Ishikawa (cell line): ENCODE results near the gene RHBDL3.

Source experiments
- CEBPB ChIP-seq: IDR thresholded peaks from 2 replicates; pipeline ENCODE4 v1.6.1; 2012
- CREB1 ChIP-seq: IDR thresholded peaks from 2 replicates; pipeline ENCODE4 v1.6.1; 2012; ENCODE audit warnings: low read depth
- EGR1 ChIP-seq: IDR thresholded peaks from 2 replicates; pipeline ENCODE4 v1.6.1; 2012
- EP300 ChIP-seq: IDR thresholded peaks from 2 replicates; pipeline ENCODE4 v1.6.1; 2012; ENCODE audit warnings: borderline replicate concordance
- FOXM1 ChIP-seq: IDR thresholded peaks from 2 replicates; pipeline ENCODE4 v1.6.1; 2012; ENCODE audit warnings: low read depth, borderline replicate concordance
- MAX ChIP-seq: IDR thresholded peaks from 2 replicates; pipeline ENCODE4 v1.6.1; 2012
- RAD21 ChIP-seq: IDR thresholded peaks from 2 replicates; pipeline ENCODE4 v1.6.1; 2012; ENCODE audit warnings: low read depth
- REST ChIP-seq: IDR thresholded peaks from 2 replicates; pipeline ENCODE4 v1.6.1; 2012; ENCODE audit warnings: low read depth, mild to moderate bottlenecking
- TAF1 ChIP-seq: IDR thresholded peaks from 2 replicates; pipeline ENCODE4 v1.6.1; 2012; ENCODE audit warnings: low read depth, mild to moderate bottlenecking
- TCF12 ChIP-seq: IDR thresholded peaks from 2 replicates; pipeline ENCODE4 v1.6.1; 2012; ENCODE audit warnings: low read depth
- TEAD4 ChIP-seq: IDR thresholded peaks from 2 replicates; pipeline ENCODE4 v1.6.1; 2012
- YY1 ChIP-seq: IDR thresholded peaks from 2 replicates; pipeline ENCODE4 v1.6.1; 2012; ENCODE audit warnings: low read depth
- ZBTB7A ChIP-seq: IDR thresholded peaks from 2 replicates; pipeline ENCODE4 v1.6.1; 2012; ENCODE audit warnings: low read depth

- TF ChIP-seq TAF1 (no peak), CREB1 (no peak), MAX (no peak), EGR1 (no peak), RAD21 (no peak), YY1 (no peak), REST (no peak), TEAD4 (no peak), TCF12 (no peak), CEBPB (no peak), FOXM1 (no peak), EP300 (no peak), ZBTB7A (no peak)
Observed at GRCh38 chr17:32370426-32370825, 104.8 kb downstream of the RHBDL3 start.
